Common myeloid progenitor, CD34-positive (primary cell): ENCODE data around the gene ULK3.

Experiments
- CTCF ChIA-PET: fragments of 350-600 bp; sonication (Branson Sonifier 250); formaldehyde crosslinking; loops from one replicate; lab custom pipeline; 2021; ENCODE audit warnings: antibody characterized with exemption; lab: Charles Lee
- POLR2A ChIA-PET: fragments of 350-600 bp; sonication (Branson Sonifier 250); formaldehyde crosslinking; loops from one replicate; lab custom pipeline; 2021; ENCODE audit warnings: antibody characterized with exemption; lab: Charles Lee
- DNase-seq, 3 donors: peaks; one replicate each; pipeline versions ENCODE4 v3.0.0 to v3.0.0-alpha.2; 2013
- H3K27ac ChIP-seq, 2 experiments: 1 replicate in 1 of 2; 2 replicates in 1 of 2; pipeline ENCODE4 v1.7.0; 2013; ENCODE audit warnings: inconsistent platforms in 2 of 2, low read length in 2 of 2, mild to moderate bottlenecking in 2 of 2, low read depth in 1 of 2, moderate library complexity in 1 of 2; ENCODE audit not compliant: severe bottlenecking in 2 of 2, insufficient read depth in 1 of 2, poor library complexity in 1 of 2
- H3K27me3 ChIP-seq, 5 experiments: replicated peaks in 2 of 5; 1 replicate in 3 of 5; 2 replicates in 2 of 5; pipeline versions ENCODE4 v1.6.1 to v1.7.0; 2013; ENCODE audit warnings: low read length in 4 of 5, mild to moderate bottlenecking in 2 of 5, moderate library complexity in 2 of 5, inconsistent platforms in 1 of 5; ENCODE audit not compliant: insufficient read depth in 5 of 5, control insufficient read depth in 4 of 5
- H3K36me3 ChIP-seq, 4 experiments: 1 replicate in 2 of 4; 2 replicates in 2 of 4; pipeline versions ENCODE4 v1.6.1 to v1.7.0; 2013; ENCODE audit warnings: low read length in 3 of 4, control low read depth in 1 of 4, mild to moderate bottlenecking in 1 of 4; ENCODE audit not compliant: control insufficient read depth in 4 of 4, insufficient read depth in 4 of 4
- H3K4me1 ChIP-seq, 4 experiments: 1 replicate in 3 of 4; 2 replicates in 1 of 4; pipeline versions ENCODE4 v1.6.1 to v1.7.1; 2013; ENCODE audit warnings: low read length in 3 of 4, mild to moderate bottlenecking in 3 of 4, control low read depth in 1 of 4, inconsistent platforms in 1 of 4, moderate library complexity in 1 of 4; ENCODE audit not compliant: control insufficient read depth in 4 of 4, insufficient read depth in 4 of 4; ENCODE audit errors: control extremely low read depth in 1 of 4
- H3K4me3 ChIP-seq, 7 experiments: 1 replicate in 4 of 7; 2 replicates in 3 of 7; pipeline versions ENCODE4 v1.5.1 to v1.7.0; 2013; ENCODE audit warnings: mild to moderate bottlenecking in 7 of 7, low read length in 6 of 7, moderate library complexity in 6 of 7, inconsistent platforms in 2 of 7, low read depth in 2 of 7, control low read depth in 1 of 7; ENCODE audit not compliant: insufficient read depth in 4 of 7, control insufficient read depth in 1 of 7; ENCODE audit errors: extremely low read depth in 1 of 7
- H3K9me3 ChIP-seq, 5 experiments: 1 replicate in 4 of 5; 2 replicates in 1 of 5; pipeline versions ENCODE4 v1.6.1 to v1.7.1; 2013; ENCODE audit warnings: low read length in 4 of 5, mild to moderate bottlenecking in 2 of 5, inconsistent platforms in 1 of 5, low read depth in 1 of 5, moderate library complexity in 1 of 5; ENCODE audit not compliant: control insufficient read depth in 4 of 5, insufficient read depth in 2 of 5; ENCODE audit errors: control extremely low read depth in 1 of 5
- WGBS: methylation state at CpG from one replicate; pipeline ENCODE4 v1.1.5; 2013; ENCODE audit not compliant: insufficient coverage; 5-methylcytosine and 5-hydroxymethylcytosine counted together

The ULK3 gene

GRCh38 chr15:74854453-74855022 lies 11.6 kb upstream of the ULK3 start:
- no peak overlapping the region for H3K27ac ChIP-seq
- ChIA-PET POLR2A (no interaction called here), CTCF (interaction anchor here (1.2 to 8.9 kb wide), 6 partner anchors 11 to 67 kb away, joined by 3 to 58 read pairs (median 4); partner anchors contain the start of gene ULK3)
- DNase-seq: no peak
- H3K4me1 ChIP-seq: peaks cover 2 to 33% (median 31%) of the 10 kb centered on the region in 4 experiments
- H3K4me3 ChIP-seq: no peak overlapping the region
- WGBS: 99% methylated on average over 13 of the region's 13 CpGs
- no peaks in the 10 kb centered on the region for H3K27me3 ChIP-seq
- peaks cover 9 to 75% (median 50%) of the 10 kb centered on the region in 4 experiments for H3K36me3 ChIP-seq
- no peaks in the 10 kb centered on the region for H3K9me3 ChIP-seq

DNA sequence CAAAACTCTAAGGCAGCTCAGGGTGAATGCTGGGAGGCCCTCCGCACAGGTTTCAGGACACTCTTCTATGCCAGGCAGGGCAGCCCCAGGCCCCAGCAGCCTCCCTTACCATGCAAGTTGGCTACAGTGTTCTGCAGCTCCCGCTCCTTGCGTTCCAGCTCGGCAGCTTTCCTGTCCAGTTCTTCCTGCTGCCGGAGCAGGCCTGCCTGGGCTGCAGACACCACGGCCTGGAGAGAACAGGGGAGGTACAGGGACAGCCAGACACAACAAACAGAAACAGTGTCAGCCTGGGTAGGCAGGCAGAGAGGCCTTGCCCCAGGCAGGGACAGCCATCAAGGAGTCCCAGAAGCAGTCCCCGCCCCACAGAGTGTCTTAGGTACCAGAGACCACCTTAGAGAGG lies 9.0 kb upstream of the ULK3 start:
- DNase-seq: no peak
- Histone ChIP-seq H3K9me3 (no peaks in the 10 kb centered on the region), H3K36me3 (peaks cover 9 to 74% (median 66%) of the 10 kb centered on the region in 4 experiments), H3K27ac (no peak overlapping the region), H3K4me3 (no peak overlapping the region), H3K4me1 (peaks cover 2 to 8% (median 5%) of the 10 kb centered on the region in 4 experiments), H3K27me3 (no peaks in the 10 kb centered on the region)
- ChIA-PET CTCF (interaction anchor here (1.2 to 3.4 kb wide), 3 partner anchors 9 to 72 kb away, joined by 3 to 19 read pairs (median 5); partner anchors contain the start of gene ULK3), POLR2A (no interaction called here)
- WGBS: 97% methylated on average over 6 of the region's 7 CpGs

DNA sequence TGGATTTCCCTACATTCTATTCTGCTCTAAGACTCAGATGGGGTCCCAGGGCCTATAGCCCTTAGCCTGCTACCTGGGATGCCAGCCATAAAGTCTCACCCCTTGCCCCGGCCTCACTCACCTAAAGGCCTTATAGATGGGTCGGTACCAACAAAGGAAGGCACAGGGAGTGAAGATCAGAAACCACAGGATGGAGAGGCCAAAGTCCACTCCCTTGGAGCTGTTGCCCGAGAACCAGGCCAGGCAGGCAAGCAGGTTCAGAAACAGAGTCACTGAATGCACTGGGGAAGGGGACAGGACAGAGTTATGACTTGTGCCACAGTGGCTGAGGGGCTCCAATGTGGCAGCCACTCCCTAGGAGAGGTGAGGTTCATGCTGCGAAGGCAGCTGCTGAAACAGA lies 7.4 kb upstream of the ULK3 start:
- POLR2A ChIA-PET: no interaction called here
- Histone ChIP-seq H3K4me1 (peaks cover 0 to 8% (median 7%) of the 10 kb centered on the region in 4 experiments), H3K9me3 (no peaks in the 10 kb centered on the region), H3K27ac (no peak overlapping the region), H3K27me3 (no peaks in the 10 kb centered on the region), H3K4me3 (no peak overlapping the region), H3K36me3 (peaks cover 9 to 80% (median 64%) of the 10 kb centered on the region in 4 experiments)
- WGBS: 100% methylated on average over 4 of the region's 4 CpGs
- no peak for DNase-seq
- CTCF ChIA-PET: interaction anchor here (1.3 to 3.4 kb wide), 3 partner anchors 43 to 50 kb away, joined by 3 to 19 read pairs (median 3); no protein-coding TSS in a partner anchor

DNA sequence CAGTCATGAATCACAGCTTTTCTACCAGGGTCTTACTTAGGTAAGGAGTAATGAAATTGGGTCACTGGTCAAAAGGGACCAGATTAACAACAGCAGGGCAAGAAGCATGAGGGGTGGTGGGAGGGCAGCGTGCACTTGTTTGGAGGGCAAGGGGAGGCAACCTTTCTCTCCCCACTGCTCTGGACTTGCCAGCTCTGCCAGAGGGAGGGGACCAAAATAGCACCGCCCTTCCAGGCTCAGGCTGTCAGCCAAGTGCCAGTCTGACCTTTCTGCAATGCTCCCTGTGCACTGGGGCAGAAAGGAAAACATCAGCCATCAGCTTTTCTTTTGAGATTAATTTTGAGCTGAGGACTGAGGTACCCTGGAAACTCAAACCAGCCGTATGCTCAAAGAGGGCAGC lies 4.5 kb upstream of the ULK3 start:
- ChIA-PET POLR2A (no interaction called here), CTCF (interaction anchor here (0.8 to 10.8 kb wide), 5 partner anchors 10 to 103 kb away, joined by 3 to 130 read pairs (median 4); partner anchors contain the start of gene FAM219B)
- 86% methylated on average over 1 of the region's 3 CpGs for WGBS
- DNase-seq: no peak
- H3K9me3 ChIP-seq: no peaks in the 10 kb centered on the region
- H3K27ac ChIP-seq: peak overlapping the region in 1 of 2 experiments; percentile 49
- H3K27me3 ChIP-seq: no peaks in the 10 kb centered on the region
- peaks cover 0 to 32% (median 31%) of the 10 kb centered on the region in 4 experiments for H3K4me1 ChIP-seq
- peaks cover 6 to 69% (median 50%) of the 10 kb centered on the region in 4 experiments for H3K36me3 ChIP-seq
- no peak overlapping the region for H3K4me3 ChIP-seq

- Histone ChIP-seq H3K9me3 (no peaks in the 10 kb centered on the region), H3K36me3 (peaks cover 0 to 65% (median 38%) of the 10 kb centered on the region in 4 experiments), H3K27me3 (no peaks in the 10 kb centered on the region), H3K4me1 (peaks cover 0 to 47% (median 40%) of the 10 kb centered on the region in 4 experiments), H3K4me3 (peak overlapping the region in 1 of 7 experiments; percentile 17), H3K27ac (peak overlapping the region; percentile 46 to 80)
- peak in 1 of 3 donors; percentile 43 for DNase-seq
- CTCF ChIA-PET: interaction anchor here (0.7 to 10.8 kb wide), 9 partner anchors 9 to 57 kb away, joined by 3 to 130 read pairs (median 6); partner anchors contain the start of gene FAM219B
- POLR2A ChIA-PET: interaction anchor here (3.5 kb wide), 1 partner anchor 25 kb away, joined by 24 read pairs; no protein-coding TSS in a partner anchor
- WGBS: 50% methylated on average over 2 of the region's 4 CpGs
Observed at GRCh38 chr15:74845581-74845980, 2.6 kb upstream of the ULK3 start.

DNA sequence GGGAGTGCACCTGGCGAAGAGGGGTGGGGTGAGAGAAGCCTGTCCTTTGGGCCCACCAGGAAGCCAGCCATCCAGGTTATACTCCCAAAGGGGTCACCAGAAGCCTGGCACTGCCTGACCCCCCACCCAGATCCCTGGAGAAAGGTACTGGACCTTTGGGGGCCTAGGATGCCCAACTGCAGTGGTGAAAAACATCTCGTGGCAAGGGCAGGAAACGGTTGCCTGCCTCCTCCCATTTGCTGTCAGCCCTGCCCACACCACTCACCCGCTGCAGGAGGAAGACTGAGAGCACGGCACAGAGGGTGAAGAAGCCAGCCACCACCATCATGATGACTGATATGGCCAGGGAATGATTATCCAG lies 2.2 kb upstream of the ULK3 start:
- Histone ChIP-seq H3K27ac (peak overlapping the region; percentile 46 to 80), H3K4me3 (peak overlapping the region in 1 of 7 experiments; percentile 17), H3K4me1 (peaks cover 0 to 47% (median 40%) of the 10 kb centered on the region in 4 experiments), H3K27me3 (no peaks in the 10 kb centered on the region), H3K9me3 (no peaks in the 10 kb centered on the region), H3K36me3 (peaks cover 0 to 65% (median 38%) of the 10 kb centered on the region in 4 experiments)
- ChIA-PET CTCF (interaction anchor here (0.8 to 10.8 kb wide), 13 partner anchors 10 to 57 kb away, joined by 3 to 130 read pairs (median 4); partner anchors contain the start of genes FAM219B and MPI), POLR2A (interaction anchor here (0.6 to 3.5 kb wide), 2 partner anchors 17 to 25 kb away, joined by 3 to 24 read pairs; no protein-coding TSS in a partner anchor)
- DNase-seq: peak in 2 of 3 donors; percentile 53 to 56
- 15% methylated on average over 5 of the region's 5 CpGs for WGBS
